ENCODE results near the gene SLC39A7. TPM values are rescaled to one million over a fixed set of nuclear protein-coding genes. Genes with fewer than 3 reads are reported as not detected.

The SLC39A7 gene
- total RNA-seq, 2 donors from 2014 or later: 71.3 to 106 TPM

DNA sequence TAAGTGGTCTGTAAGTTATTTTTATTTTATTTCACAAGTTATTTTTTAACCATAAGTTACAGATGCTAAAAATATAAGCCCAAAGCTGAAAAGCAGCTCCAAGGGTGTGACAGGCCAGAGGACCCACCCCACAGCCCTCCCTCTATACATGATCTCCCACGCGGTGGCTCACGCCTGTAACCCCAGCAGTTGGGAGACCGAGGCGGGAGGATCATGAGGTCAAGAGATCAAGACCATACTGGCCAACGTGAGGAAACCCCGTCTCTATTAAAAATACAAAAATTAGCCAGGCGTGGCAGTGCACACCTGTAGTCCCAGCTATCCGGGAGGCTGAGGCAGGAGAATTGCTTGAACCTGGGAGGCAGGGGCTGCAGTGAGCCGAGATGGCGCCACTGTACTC is 40.6 kb upstream of the SLC39A7 start:
- no peaks in the 10 kb centered on the region for H3K36me3 ChIP-seq
- ATAC-seq (ENCODE audit: insufficient number of reproducible peaks, low FRiP score, low read depth) (no peak), DNase-seq (ENCODE audit: low spot score) (no peak)
- H3K9me3 ChIP-seq: no peaks in the 10 kb centered on the region
- H3K4me3 ChIP-seq: no peak overlapping the region
- TF ChIP-seq, protein P1, sequence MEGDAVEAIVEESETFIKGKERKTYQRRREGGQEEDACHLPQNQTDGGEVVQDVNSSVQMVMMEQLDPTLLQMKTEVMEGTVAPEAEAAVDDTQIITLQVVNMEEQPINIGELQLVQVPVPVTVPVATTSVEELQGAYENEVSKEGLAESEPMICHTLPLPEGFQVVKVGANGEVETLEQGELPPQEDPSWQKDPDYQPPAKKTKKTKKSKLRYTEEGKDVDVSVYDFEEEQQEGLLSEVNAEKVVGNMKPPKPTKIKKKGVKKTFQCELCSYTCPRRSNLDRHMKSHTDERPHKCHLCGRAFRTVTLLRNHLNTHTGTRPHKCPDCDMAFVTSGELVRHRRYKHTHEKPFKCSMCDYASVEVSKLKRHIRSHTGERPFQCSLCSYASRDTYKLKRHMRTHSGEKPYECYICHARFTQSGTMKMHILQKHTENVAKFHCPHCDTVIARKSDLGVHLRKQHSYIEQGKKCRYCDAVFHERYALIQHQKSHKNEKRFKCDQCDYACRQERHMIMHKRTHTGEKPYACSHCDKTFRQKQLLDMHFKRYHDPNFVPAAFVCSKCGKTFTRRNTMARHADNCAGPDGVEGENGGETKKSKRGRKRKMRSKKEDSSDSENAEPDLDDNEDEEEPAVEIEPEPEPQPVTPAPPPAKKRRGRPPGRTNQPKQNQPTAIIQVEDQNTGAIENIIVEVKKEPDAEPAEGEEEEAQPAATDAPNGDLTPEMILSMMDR (IDR thresholded peaks at IDR 0.05): no peak
- H3K27ac ChIP-seq: peak overlapping the region in 1 of 2 donors; percentile 22
- no peaks in the 10 kb centered on the region for H3K27me3 ChIP-seq (replicated peaks; ENCODE audit: insufficient read depth)
- H3K4me1 ChIP-seq (ENCODE audit: control insufficient read depth in 1 of 2, low read depth in 2 of 2): peaks cover 0 to 9% of the 10 kb centered on the region in 2 donors

DNA sequence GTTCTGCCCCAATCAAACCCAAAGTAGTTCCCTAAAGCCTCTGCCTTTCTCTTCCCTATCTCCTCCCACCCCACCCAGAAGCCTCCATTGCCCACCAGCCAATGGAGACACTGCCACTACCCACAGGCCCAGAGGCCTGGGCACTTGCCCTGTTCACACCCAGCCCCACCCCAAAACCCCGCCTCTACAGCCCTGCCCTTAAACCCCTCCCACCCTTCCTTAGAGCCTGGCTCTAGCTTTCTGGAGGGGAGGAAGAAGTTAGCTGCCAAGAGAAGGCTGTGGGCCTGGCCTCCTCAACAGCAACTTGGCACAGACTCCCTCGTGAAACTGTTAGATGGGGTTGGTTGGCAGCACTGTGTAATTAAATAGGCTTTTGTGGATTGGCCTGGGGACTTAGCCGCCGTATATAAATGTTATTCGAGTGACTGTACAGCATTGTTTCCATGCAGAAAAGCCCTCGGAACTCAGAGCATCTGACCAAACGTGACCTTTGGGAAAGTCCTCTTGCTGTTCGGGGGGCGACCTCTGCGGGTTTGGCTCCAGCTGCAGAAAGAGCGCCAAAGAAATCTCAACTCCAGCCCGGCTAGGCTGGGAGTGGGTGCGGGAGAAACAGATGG is 39.8 kb upstream of the SLC39A7 start:
- peaks cover 0 to 9% of the 10 kb centered on the region in 2 donors for H3K4me1 ChIP-seq (ENCODE audit: control insufficient read depth in 1 of 2, low read depth in 2 of 2)
- DNase-seq (ENCODE audit: low spot score): no peak
- H3K4me3 ChIP-seq: peak overlapping the region; percentile 75
- H3K27ac ChIP-seq: peak overlapping the region; percentile 22 to 50
- no peaks in the 10 kb centered on the region for H3K36me3 ChIP-seq
- no peaks in the 10 kb centered on the region for H3K27me3 ChIP-seq (replicated peaks; ENCODE audit: insufficient read depth)
- ATAC-seq (ENCODE audit: insufficient number of reproducible peaks, low FRiP score, low read depth): peak; percentile 76
- TF ChIP-seq, protein P1 (IDR thresholded peaks at IDR 0.05): no peak
- no peaks in the 10 kb centered on the region for H3K9me3 ChIP-seq

DNA sequence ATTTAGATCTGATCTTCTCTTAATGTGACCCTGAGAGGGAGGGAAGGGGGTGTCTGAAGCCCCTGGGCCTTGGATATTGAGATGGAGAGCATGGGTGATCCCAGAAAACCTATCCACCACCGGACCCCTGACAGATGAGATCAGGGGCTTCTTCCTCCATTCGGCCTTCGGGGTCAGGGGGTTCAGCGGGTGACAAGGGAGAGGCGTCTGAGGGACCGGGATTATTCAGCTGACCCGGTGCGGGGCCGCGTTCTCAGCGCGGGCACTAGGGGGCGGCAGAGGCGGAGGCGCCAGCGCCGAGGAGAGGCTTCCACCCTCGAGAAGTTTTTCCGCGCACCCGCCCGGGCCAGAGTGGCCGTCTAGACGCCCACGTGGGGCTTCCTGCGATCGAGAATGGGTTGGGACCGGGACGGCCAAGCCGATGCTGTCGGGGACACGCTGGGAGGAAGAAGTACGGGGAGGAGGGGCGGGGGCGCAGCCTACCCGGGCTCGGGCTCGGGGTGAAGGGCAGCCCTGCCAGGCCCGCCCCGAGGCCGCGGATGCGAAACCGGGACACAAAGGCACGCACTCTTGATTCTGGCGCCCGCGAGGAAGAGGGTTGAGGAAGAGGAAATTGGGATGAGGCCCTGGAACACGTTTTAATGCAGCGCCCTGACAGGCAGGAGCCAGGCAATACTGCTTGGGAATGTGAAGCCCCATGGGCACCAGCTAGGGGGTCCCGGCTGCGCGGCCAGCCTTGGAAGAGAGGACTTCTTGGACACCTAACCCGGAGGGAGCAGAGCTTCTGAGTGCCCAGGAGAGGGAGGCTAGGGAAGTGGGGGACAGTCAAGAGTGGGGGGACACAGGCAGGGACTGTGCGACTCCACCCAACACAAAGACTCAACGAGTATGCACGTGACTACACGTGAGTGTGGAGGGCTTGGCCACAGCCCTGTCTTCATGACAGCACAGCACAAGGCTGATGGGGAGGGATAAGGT is 39.0 kb upstream of the SLC39A7 start:
- Histone ChIP-seq H3K4me1 (ENCODE audit: control insufficient read depth in 1 of 2, low read depth in 2 of 2) (peaks cover 0 to 9% of the 10 kb centered on the region in 2 donors), H3K4me3 (peak overlapping the region; percentile 75), H3K36me3 (no peaks in the 10 kb centered on the region), H3K27ac (peak overlapping the region; percentile 22 to 50), H3K9me3 (no peaks in the 10 kb centered on the region), H3K27me3 (replicated peaks; ENCODE audit: insufficient read depth) (no peaks in the 10 kb centered on the region)
- DNase-seq (ENCODE audit: low spot score) (peak; percentile 38), ATAC-seq (ENCODE audit: insufficient number of reproducible peaks, low FRiP score, low read depth) (peak; percentile 70)
- TF ChIP-seq, protein P1 (IDR thresholded peaks at IDR 0.05): peak; percentile 96

DNA sequence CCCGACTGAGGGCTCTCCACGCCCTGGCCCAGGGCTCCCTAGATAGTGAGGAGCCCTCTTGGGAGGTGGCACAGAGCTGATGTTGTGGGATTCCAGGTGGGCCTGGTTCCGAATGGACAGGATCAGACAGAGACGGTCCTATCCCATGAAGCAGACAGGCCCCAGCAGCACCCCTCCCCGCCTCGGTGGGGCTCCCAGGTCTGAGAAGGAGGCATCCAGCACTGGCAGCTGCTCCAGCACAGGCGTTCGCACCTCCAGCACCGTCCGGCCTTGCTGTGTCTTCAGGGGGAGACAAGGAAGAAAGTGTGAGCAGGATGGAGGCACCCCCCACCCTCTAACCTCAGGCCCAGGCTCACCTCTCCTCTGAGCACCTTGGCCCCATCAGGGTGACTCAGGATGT is 37.1 kb upstream of the SLC39A7 start:
- Histone ChIP-seq H3K9me3 (no peaks in the 10 kb centered on the region), H3K27me3 (replicated peaks; ENCODE audit: insufficient read depth) (no peaks in the 10 kb centered on the region), H3K4me1 (ENCODE audit: control insufficient read depth in 1 of 2, low read depth in 2 of 2) (peaks cover 0 to 9% of the 10 kb centered on the region in 2 donors), H3K4me3 (no peak overlapping the region), H3K36me3 (no peaks in the 10 kb centered on the region), H3K27ac (no peak overlapping the region)
- DNase-seq (ENCODE audit: low spot score) (no peak), ATAC-seq (ENCODE audit: insufficient number of reproducible peaks, low FRiP score, low read depth) (no peak)
- TF ChIP-seq, protein P1 (IDR thresholded peaks at IDR 0.05): no peak

DNA sequence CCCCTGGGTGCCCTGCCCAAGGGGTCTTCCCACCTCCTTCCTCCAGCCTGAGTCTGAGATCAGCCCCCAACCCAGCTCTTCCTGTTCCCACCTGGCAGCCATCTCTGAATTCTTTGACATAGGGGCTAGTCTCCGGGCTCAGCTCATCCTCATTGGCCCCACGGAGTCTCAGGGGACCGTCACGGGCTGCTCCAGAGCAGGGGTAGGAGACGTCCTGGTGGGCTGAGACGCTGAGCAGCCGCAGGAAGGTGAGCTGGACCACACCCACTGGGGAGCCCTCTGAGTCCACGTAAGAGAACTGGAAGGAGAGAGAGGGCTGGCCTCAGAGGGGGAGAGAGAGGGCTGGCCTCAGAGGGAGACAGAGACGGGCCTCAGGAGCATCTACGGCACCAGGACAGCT is 36.5 kb upstream of the SLC39A7 start:
- TF ChIP-seq, protein P1 (IDR thresholded peaks at IDR 0.05): no peak

More for the DNA sequence above, 36.5 kb upstream of the SLC39A7 start:
- Histone ChIP-seq H3K27me3 (replicated peaks; ENCODE audit: insufficient read depth) (no peaks in the 10 kb centered on the region), H3K4me3 (no peak overlapping the region), H3K4me1 (ENCODE audit: control insufficient read depth in 1 of 2, low read depth in 2 of 2) (peaks cover 0 to 9% of the 10 kb centered on the region in 2 donors), H3K36me3 (no peaks in the 10 kb centered on the region), H3K9me3 (no peaks in the 10 kb centered on the region), H3K27ac (no peak overlapping the region)
- ATAC-seq (ENCODE audit: insufficient number of reproducible peaks, low FRiP score, low read depth) (no peak), DNase-seq (ENCODE audit: low spot score) (no peak)

Data from thoracic aorta (tissue), 2 donors.